Activated CD4-positive, alpha-beta T cell treated with anti-CD3 and anti-CD28 coated beads, Interleukin-2, amount 50 U/mL, for 24 hours (primary cell): ENCODE measurements around the gene CNOT2.

Source experiments
- DNase-seq, 2 donors: peaks; one replicate each; pipeline ENCODE4 v3.0.0-alpha.2; 2020; ENCODE audit warnings: low read depth in 1 of 2, low spot score in 1 of 2

Gene CNOT2

GRCh38 chr12:70251661-70252060 is 8.4 kb downstream of the CNOT2 start:
- DNase-seq: no peak

- DNase-seq: no peak
These were observed 9.6 kb downstream of the CNOT2 start for GRCh38 chr12:70252832-70253231.

- no peak for DNase-seq
These were observed 11.0 kb downstream of the CNOT2 start for GRCh38 chr12:70254225-70254624.

- no peak for DNase-seq
These were observed 11.6 kb downstream of the CNOT2 start for GRCh38 chr12:70254846-70255245.

GRCh38 chr12:70255311-70255710 is 12.1 kb downstream of the CNOT2 start:
- DNase-seq: no peak

- DNase-seq: no peak
These were observed 15.6 kb downstream of the CNOT2 start for GRCh38 chr12:70258605-70259403.

GRCh38 chr12:70260646-70261045 is 17.4 kb downstream of the CNOT2 start:
- no peak for DNase-seq

GRCh38 chr12:70264067-70264867 is 21.0 kb downstream of the CNOT2 start:
- no peak for DNase-seq

GRCh38 chr12:70265132-70265531 is 21.9 kb downstream of the CNOT2 start:
- no peak for DNase-seq

- DNase-seq: no peak
These were observed 24.3 kb downstream of the CNOT2 start for GRCh38 chr12:70267550-70267949.

GRCh38 chr12:70268972-70269371 is 25.7 kb downstream of the CNOT2 start:
- no peak for DNase-seq

- no peak for DNase-seq
These were observed 26.9 kb downstream of the CNOT2 start for GRCh38 chr12:70270108-70270507.

- no peak for DNase-seq
These were observed 27.8 kb downstream of the CNOT2 start for GRCh38 chr12:70271025-70271424.

GRCh38 chr12:70272510-70272909 is 29.3 kb downstream of the CNOT2 start:
- no peak for DNase-seq

GRCh38 chr12:70275045-70275444 is 31.8 kb downstream of the CNOT2 start:
- no peak for DNase-seq

GRCh38 chr12:70277973-70278372 is 34.7 kb downstream of the CNOT2 start:
- no peak for DNase-seq

GRCh38 chr12:70278945-70279344 is 35.7 kb downstream of the CNOT2 start:
- DNase-seq: no peak

- no peak for DNase-seq
These were observed 40.0 kb downstream of the CNOT2 start for GRCh38 chr12:70283232-70283631.

- DNase-seq: no peak
These were observed 45.6 kb downstream of the CNOT2 start for GRCh38 chr12:70288817-70289216.

- no peak for DNase-seq
These were observed 46.9 kb downstream of the CNOT2 start for GRCh38 chr12:70290116-70290515.

- DNase-seq: no peak
These were observed 49.0 kb downstream of the CNOT2 start for GRCh38 chr12:70292017-70292776.
